ENCODE measurements around the gene SLC7A11. TPM values are rescaled to one million over a fixed set of nuclear protein-coding genes. Genes with fewer than 3 reads are reported as not detected.

Gene SLC7A11
- total RNA-seq (2012; rRNA removed): 24.7 and 35.6 TPM in 2 replicates
- polyA plus RNA-seq (2012; rRNA removed): 5.6 and 8.3 TPM in 2 replicates
- polyA plus RNA-seq (2012; cell fraction: cytosol; rRNA removed): 1.1 and 1.5 TPM in 2 replicates
- 1.2 and 14.0 TPM in 2 replicates for polyA plus RNA-seq (2012; cell fraction: nucleus; rRNA removed; ENCODE audit: low replicate concordance)
- percentile 99 among the genes with signal in this experiment for Bru-seq, nascent RNA
- percentile 98 among the genes with signal in this experiment for BruChase-seq, experiment 1, labeled RNA remaining after a 6-hour chase
- percentile 99 among the genes with signal in this experiment for BruChase-seq, experiment 2, labeled RNA remaining after a 2-hour chase
- long read RNA-seq, full-length matches to known transcripts: 31 of 91 reads
- long read RNA-seq, partial matches to known transcripts: 11 of 91 reads
- long read RNA-seq, other reads (novel, unspliced or antisense): 49 of 91 reads

DNA sequence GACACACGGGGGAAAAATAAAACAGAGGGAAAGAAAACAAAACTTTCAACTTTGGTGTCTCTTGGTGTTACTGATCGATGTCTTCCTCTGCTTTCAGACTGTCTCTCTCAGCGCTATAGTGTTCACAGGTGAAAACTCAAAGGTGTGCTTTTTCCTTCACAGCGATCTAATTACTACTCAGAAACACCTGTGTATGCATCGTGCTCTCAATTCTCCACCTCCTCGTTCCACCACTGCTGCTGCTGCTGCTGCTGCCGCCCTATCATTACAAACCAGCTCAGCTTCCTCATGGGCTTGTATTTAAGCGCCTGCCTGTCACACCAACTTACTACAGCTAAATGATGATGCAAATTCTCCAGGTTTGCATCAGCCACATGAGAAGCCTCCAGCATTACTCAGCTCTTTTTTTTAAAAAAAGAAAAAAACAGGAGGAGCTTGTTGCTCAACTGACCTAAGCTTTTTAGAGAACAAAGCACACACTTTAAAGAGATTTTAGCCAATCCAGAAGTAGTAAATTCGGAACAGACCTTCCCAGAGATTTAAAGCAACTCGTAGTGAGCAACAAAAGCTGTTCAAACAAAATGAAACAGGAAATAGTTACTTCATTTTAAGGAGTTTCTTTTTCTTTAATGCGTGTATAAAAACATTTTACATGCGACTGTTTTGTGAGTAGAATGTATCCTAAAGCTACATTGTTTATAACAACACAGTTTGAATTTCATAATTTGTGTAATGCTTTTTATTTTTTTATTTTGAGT lies at the start of gene SLC7A11:
Gene SLC7A11 (minus strand): TSS at position 274 of the 758 bp plus-strand sequence. CDS start 280 bp downstream, outside the sequence.
- in situ Hi-C loops (cut with MboI; ENCODE audit: low sequenced_read_pairs): no loop called here
- Histone ChIP-seq H2AFZ (replicated peaks; ENCODE audit: low read length, poor library complexity) (peak within 1 kb of the TSS; percentile 54), H3K9me1 (ENCODE audit: insufficient read depth, low read length) (no peaks in the 10 kb centered on the region), H4K8ac (ENCODE audit: low read depth in 2 of 2, low read length in 2 of 2) (peak within 1 kb of the TSS; percentile 84 to 89), H2AK9ac (replicated peaks; ENCODE audit: low read depth, low read length, poor library complexity) (peak within 1 kb of the TSS; percentile 97), H3K4me3 (ENCODE audit: insufficient read depth, low read depth, low read length) (peak within 1 kb of the TSS; percentile 75), H3K9ac (ENCODE audit: low read depth, low read length) (peak within 1 kb of the TSS; percentile 86), H3K27me3 (ENCODE audit: control insufficient read depth, insufficient read depth, low read length) (no peaks in the 10 kb centered on the region), H3K4me2 (ENCODE audit: low read depth, low read length) (peak within 1 kb of the TSS; percentile 82), H2BK20ac (ENCODE audit: low read depth, low read length) (peak within 1 kb of the TSS; percentile 92), H3K79me1 (ENCODE audit: low read depth in 1 of 2, low read length in 2 of 2) (peaks cover 0 to 18% of the 10 kb centered on the region in 2 experiments; a peak in 3 of 4 replicates), H3K56ac (ENCODE audit: extremely low read depth, insufficient read depth, low read length) (peak within 1 kb of the TSS; percentile 86), H3K36me3 (ENCODE audit: control insufficient read depth, insufficient read depth, low read length) (no peaks in the 10 kb centered on the region), H2BK15ac (ENCODE audit: low read depth, low read length) (peak within 1 kb of the TSS; percentile 94; the same call in 2 of the 3 replicates), H3K14ac (replicated peaks; ENCODE audit: low read depth, low read length) (peak within 1 kb of the TSS; percentile 93), H2BK120ac (ENCODE audit: low read depth, low read length) (peak within 1 kb of the TSS; percentile 97), H3K4me1 (ENCODE audit: control insufficient read depth, insufficient read depth, low read length) (peaks cover 4% of the 10 kb centered on the region; the same call in 1 of the 2 replicates), H3K4ac (ENCODE audit: low read depth, low read length) (peak within 1 kb of the TSS; percentile 99), H3K18ac (ENCODE audit: low read depth, low read length) (peak within 1 kb of the TSS; percentile 94), H3K27ac (ENCODE audit: insufficient read depth, low read length) (peak within 1 kb of the TSS; percentile 92), H4K91ac (ENCODE audit: insufficient read depth, low read depth, low read length) (peak within 1 kb of the TSS; percentile 97), H3K9me3 (ENCODE audit: control insufficient read depth, insufficient read depth, low read length) (no peaks in the 10 kb centered on the region; the same call in 1 of the 2 replicates), H3K23ac (ENCODE audit: low read depth, low read length) (peak within 1 kb of the TSS; percentile 99), H2AK5ac (ENCODE audit: low read depth, low read length) (peak within 1 kb of the TSS; percentile 97), H4K5ac (ENCODE audit: low read depth, low read length) (peak within 1 kb of the TSS; percentile 99), H2BK5ac (ENCODE audit: low read depth, low read length, poor library complexity, severe bottlenecking) (peak within 1 kb of the TSS; percentile 91), H4K20me1 (ENCODE audit: insufficient read depth, low read length) (no peaks in the 10 kb centered on the region)
- ATAC-seq (ENCODE audit: low read depth): peak; percentile 87
- DNase-seq: peak; percentile 100
- intact Hi-C loops (cut with micrococcal nuclease): loop anchor here (1.0 to 5.0 kb wide), 3 partner anchors 253 to 439 kb away; no protein-coding TSS in a partner anchor
- dilution Hi-C loops (cut with HindIII; ENCODE audit: low sequenced_read_pairs, unreplicated experiment): no loop called here
- BruUV-seq (replicated peaks): no TSS peak
- 7% methylated on average over 5 of the region's 12 CpGs; no CpG with 5 or more reads in 1 of the 2 experiments for WGBS, 2 experiments (ENCODE audit: extremely low coverage in 2 of 2, insufficient read length in 1 of 2)
- ChIA-PET POLR2A (ENCODE audit: unreplicated experiment) (interaction anchor here (0.6 to 1.0 kb wide), 2 partner anchors 13 to 295 kb away, joined by 3 to 4 read pairs; no protein-coding TSS in a partner anchor), CTCF (interaction anchor here (1.1 kb wide), 1 partner anchor 10 kb away, joined by 3 read pairs; no protein-coding TSS in a partner anchor)
- TF ChIP-seq, protein P1, sequence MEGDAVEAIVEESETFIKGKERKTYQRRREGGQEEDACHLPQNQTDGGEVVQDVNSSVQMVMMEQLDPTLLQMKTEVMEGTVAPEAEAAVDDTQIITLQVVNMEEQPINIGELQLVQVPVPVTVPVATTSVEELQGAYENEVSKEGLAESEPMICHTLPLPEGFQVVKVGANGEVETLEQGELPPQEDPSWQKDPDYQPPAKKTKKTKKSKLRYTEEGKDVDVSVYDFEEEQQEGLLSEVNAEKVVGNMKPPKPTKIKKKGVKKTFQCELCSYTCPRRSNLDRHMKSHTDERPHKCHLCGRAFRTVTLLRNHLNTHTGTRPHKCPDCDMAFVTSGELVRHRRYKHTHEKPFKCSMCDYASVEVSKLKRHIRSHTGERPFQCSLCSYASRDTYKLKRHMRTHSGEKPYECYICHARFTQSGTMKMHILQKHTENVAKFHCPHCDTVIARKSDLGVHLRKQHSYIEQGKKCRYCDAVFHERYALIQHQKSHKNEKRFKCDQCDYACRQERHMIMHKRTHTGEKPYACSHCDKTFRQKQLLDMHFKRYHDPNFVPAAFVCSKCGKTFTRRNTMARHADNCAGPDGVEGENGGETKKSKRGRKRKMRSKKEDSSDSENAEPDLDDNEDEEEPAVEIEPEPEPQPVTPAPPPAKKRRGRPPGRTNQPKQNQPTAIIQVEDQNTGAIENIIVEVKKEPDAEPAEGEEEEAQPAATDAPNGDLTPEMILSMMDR (conservative IDR thresholded peaks at IDR 0.05; ENCODE audit: low read depth, low read length): 0 out of 2 replicates have a peak, but pooled peaks have one; percentile 3
- 0 out of 2 replicates have a peak, but pooled peaks have one; percentile 35 for TF ChIP-seq FOS (IDR thresholded peaks at IDR 0.05; ENCODE audit: low read depth, low read length)
- no peak for TF ChIP-seq RFX5 (IDR thresholded peaks at IDR 0.05; ENCODE audit: low read depth, low read length)
- TF ChIP-seq RCOR1 (IDR thresholded peaks at IDR 0.05; ENCODE audit: insufficient replicate concordance, low read length): no peak
- TF ChIP-seq MXI1 (IDR thresholded peaks at IDR 0.05; ENCODE audit: borderline replicate concordance, low read depth, low read length): peak; percentile 91
- TF ChIP-seq NFE2L2 (IDR thresholded peaks at IDR 0.05; ENCODE audit: low read depth, low read length): peak; percentile 96
- no peak for TF ChIP-seq MAZ (IDR thresholded peaks at IDR 0.05; ENCODE audit: borderline replicate concordance, low read depth, low read length)
- TF ChIP-seq CHD1 (IDR thresholded peaks at IDR 0.05; ENCODE audit: low read depth, low read length): 0 out of 2 replicates have a peak, but pooled peaks have one; percentile 15
- TF ChIP-seq POLR2A (IDR thresholded peaks at IDR 0.05; ENCODE audit: low read depth, low read length): peak; percentile 95
- TF ChIP-seq, protein P2, sequence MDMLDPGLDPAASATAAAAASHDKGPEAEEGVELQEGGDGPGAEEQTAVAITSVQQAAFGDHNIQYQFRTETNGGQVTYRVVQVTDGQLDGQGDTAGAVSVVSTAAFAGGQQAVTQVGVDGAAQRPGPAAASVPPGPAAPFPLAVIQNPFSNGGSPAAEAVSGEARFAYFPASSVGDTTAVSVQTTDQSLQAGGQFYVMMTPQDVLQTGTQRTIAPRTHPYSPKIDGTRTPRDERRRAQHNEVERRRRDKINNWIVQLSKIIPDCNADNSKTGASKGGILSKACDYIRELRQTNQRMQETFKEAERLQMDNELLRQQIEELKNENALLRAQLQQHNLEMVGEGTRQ (IDR thresholded peaks at IDR 0.05; ENCODE audit: low read depth, low read length): no peak
- peak; percentile 15; the same call in 1 of the 2 replicates for TF ChIP-seq SMC3 (IDR thresholded peaks at IDR 0.05; ENCODE audit: low read depth, low read length)
- TF ChIP-seq CEBPB (IDR thresholded peaks at IDR 0.05; ENCODE audit: low read depth, low read length): peak; percentile 99
- TF ChIP-seq RAD21 (IDR thresholded peaks at IDR 0.05; ENCODE audit: low read length): peak; percentile 17

Measured in IMR-90 (cell line).